GM12801 (cell line): ENCODE results near the gene ALPP.

Experiments
- TF ChIP-seq, protein P1 (sequence below): IDR thresholded peaks from one replicate; pipeline ENCODE4 v1.5.1; 2011; ENCODE audit warnings: control low read depth; ENCODE audit not compliant: insufficient read length; ENCODE audit errors: extremely low read depth

Gene ALPP

DNA sequence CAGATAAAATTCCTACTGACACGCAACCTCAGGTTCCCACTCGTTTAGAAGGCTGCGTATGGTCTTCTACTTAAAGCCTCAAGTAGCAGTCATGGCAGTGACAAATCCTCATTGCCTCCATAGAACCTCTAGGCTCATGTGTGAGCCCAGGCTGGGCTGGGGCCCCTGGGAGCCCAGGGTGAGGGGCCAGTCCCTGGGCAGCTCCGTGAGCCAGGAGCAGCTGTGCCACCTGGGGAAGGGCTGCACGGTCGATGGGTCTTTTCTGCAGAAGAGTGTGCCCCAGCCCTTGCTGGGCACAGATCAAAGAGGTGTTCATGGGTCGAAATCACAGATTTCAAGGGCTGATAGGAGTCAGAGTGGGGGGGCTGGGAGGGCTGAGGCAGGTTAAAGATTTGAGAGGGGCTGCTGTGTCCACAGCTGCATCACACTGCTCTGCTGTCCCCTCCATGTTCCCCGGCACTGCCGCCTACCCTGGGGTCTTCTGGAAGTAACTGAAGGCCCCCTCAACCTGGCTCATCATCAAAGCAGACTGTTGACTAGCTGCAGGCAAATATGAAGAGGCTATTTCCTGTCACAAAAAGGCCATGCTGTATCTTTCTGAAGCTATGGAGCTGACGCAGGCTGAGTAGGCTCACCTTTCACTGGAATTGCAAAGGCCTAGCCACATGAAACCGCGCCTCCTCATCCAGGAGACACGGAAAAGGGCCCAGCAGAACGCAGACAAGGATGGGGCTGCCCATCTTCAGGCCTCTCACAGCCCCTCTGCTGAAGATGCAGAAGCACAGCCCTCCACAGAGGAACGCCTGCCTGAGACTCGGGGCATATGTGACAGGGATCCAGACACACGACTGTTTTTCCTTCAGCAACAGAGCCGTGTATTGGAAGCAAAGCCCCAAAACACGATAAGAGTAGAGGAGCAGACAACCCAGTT, 35.7 kb upstream of the ALPP start:
- TF ChIP-seq, protein P1, sequence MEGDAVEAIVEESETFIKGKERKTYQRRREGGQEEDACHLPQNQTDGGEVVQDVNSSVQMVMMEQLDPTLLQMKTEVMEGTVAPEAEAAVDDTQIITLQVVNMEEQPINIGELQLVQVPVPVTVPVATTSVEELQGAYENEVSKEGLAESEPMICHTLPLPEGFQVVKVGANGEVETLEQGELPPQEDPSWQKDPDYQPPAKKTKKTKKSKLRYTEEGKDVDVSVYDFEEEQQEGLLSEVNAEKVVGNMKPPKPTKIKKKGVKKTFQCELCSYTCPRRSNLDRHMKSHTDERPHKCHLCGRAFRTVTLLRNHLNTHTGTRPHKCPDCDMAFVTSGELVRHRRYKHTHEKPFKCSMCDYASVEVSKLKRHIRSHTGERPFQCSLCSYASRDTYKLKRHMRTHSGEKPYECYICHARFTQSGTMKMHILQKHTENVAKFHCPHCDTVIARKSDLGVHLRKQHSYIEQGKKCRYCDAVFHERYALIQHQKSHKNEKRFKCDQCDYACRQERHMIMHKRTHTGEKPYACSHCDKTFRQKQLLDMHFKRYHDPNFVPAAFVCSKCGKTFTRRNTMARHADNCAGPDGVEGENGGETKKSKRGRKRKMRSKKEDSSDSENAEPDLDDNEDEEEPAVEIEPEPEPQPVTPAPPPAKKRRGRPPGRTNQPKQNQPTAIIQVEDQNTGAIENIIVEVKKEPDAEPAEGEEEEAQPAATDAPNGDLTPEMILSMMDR, result no peak

DNA sequence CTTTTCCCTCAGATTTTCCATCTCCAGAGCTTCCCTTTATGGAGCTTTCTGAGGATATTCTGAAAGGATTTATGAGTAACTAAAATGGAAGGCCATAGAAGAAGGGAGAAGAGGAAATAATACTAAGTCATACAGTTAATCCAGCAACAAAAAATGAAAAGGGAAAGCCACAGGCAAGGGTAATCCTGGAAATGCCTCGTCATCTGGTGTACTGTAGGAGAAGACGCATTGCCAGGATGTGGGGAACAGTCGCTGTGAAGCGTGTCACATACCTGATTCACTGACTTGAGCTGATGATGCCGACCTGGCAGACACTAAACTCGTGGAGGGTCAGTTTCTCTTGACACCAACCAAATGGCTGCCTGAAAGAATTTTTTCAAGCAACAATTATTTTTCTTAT, 34.7 kb upstream of the ALPP start:
- TF ChIP-seq, protein P1, result no peak

DNA sequence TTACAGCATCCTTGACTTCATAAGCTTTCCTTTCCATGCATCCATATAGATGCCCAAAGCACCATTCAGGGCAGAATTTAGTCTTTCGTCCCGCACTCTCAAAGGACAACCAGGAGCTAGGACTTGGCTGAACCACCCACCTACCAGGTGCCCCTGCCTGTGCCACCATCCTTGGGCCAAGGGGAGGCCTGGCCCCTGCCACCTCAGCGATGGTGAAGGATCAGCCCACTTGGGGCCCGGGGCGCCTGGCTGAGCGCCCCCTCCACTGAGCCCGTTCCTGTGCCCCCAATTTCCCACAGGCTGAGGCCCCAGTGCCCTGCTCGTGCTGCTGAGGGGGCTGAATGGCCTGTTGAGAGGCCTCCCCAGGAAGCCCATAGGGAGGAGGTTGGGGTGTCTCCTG, 33.3 kb upstream of the ALPP start:
- TF ChIP-seq, protein P1, result no peak

DNA sequence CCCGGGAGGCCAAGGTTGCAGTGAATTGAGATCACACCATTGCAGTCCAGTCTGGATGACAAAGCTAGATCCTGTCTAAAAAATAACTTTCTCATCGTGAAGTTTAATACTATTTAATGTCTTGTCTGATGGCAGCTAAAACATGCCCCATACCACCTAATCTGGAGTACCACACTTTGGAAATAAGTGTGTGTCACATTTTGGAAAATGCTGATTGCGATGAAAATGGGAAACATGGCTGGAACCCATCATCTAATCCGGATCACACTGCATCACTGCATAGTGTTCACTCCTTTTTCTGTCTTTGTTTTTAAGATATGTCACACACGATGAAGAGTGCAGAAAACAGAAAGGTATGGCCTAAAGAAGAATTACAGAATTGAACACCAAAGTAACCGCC, 31.2 kb upstream of the ALPP start:
- TF ChIP-seq, protein P1, result no peak

DNA sequence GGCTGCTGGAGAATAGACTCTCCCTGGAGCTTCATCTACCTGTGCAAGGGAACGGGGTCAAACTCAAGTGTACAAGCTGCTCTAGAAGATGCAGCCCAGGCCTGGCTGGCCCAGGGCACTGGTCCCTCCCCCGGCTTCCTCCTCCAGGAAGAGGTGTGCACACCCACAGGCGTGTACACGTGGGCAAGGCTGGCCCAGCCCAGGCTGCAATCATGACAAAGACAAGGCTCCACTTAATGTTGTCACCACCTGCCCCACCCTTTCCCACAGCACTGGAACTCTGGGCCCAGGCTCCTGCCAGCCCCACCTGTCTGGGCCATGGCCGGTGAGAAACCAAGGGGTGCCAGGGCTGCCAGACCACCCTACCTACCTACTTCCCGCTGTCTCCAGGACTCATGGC, 29.6 kb upstream of the ALPP start:
- TF ChIP-seq, protein P1, result no peak

DNA sequence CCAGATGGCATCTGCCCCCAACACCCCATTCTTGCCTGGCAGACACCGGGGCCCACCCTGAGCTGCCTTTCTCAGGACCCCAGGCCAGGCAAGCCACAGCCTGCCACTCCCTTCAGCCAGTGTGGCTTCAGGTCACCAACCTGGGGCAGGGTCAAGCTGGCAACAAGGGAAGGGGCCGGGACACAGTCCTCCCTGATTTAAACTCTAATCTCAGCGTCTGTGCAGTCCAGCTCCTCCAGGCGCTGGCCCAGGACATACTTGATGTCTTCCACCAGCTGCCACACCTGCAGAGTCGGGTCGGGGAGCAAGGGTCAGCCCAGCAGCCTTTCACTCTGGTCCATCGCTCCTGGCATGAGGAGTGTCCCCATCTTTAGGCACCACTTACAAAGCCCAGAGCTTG, 29.0 kb upstream of the ALPP start:
- TF ChIP-seq, protein P1, result no peak

DNA sequence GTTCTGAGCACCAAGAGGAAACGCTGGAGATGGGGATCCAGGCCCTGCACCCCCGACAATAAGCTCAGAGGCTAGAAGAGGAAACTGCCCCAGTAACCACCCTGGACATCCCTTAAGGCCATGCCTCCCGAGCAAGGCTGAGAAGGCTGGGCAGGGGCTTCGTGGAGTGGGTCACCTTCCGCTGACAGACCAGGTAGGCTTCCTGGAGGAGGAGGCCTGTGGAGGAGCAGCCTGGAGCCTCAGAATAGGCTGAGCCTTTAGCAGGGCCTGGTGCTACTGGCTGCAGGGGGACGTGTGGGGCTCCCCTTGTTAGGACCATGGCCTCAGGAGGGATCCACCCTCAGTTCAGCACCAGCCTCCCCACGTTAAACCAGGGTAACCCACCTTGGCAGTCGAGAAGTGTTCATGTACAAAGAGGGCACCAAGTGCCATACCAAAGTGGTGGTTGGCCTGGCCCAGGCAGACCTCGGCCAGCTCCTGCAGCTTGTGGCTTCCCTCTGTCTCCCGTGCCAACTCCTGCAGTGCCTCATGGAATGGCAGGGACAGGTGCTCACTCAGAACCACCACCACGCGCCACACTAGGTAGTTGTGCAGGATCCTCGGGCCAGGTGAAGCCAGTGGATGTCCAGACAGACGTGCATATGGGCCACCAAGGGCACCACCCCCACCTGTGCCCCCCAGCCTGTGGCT, 28.5 kb upstream of the ALPP start:
- TF ChIP-seq, protein P1, result no peak
